Measurements from ENCODE around the gene ADAP1.
"Not testable (repeated sequence)": the region's sequence is repeated elsewhere in the genome, so short reads cannot be mapped to it uniquely, and the experiment has no call there.

The ADAP1 gene

GRCh38 chr7:910441-910861 lies 44.0 kb downstream of the ADAP1 start:
- TF ChIP-seq SUZ12 (IDR thresholded peaks at IDR 0.05; ENCODE audit: extremely low read depth, insufficient read depth, insufficient read length), result no peak
- no peak for TF ChIP-seq ZNF274 (IDR thresholded peaks at IDR 0.05; ENCODE audit: low read depth, low read length)
- TF ChIP-seq YY1 (IDR thresholded peaks at IDR 0.05; ENCODE audit: insufficient read depth, insufficient read length), result no peak
- H3K9ac ChIP-seq (ENCODE audit: insufficient read length, low read depth), result peak overlapping the region; percentile 21
- no peak overlapping the region for H3K4me3 ChIP-seq (ENCODE audit: insufficient read length, low read depth)
- DNase-seq (ENCODE audit: low read depth, low spot score), result no peak
- no peaks in the 10 kb centered on the region for H3K9me3 ChIP-seq (ENCODE audit: insufficient read depth, low read length)
- peaks cover 27% of the 10 kb centered on the region for H3K27me3 ChIP-seq (ENCODE audit: insufficient read depth, insufficient read length)
- H3K4me1 ChIP-seq (ENCODE audit: insufficient read depth, insufficient read length), result peaks cover 25% of the 10 kb centered on the region
- no peaks in the 10 kb centered on the region for H3K36me3 ChIP-seq (ENCODE audit: insufficient read depth, insufficient read length, low read length)

DNA sequence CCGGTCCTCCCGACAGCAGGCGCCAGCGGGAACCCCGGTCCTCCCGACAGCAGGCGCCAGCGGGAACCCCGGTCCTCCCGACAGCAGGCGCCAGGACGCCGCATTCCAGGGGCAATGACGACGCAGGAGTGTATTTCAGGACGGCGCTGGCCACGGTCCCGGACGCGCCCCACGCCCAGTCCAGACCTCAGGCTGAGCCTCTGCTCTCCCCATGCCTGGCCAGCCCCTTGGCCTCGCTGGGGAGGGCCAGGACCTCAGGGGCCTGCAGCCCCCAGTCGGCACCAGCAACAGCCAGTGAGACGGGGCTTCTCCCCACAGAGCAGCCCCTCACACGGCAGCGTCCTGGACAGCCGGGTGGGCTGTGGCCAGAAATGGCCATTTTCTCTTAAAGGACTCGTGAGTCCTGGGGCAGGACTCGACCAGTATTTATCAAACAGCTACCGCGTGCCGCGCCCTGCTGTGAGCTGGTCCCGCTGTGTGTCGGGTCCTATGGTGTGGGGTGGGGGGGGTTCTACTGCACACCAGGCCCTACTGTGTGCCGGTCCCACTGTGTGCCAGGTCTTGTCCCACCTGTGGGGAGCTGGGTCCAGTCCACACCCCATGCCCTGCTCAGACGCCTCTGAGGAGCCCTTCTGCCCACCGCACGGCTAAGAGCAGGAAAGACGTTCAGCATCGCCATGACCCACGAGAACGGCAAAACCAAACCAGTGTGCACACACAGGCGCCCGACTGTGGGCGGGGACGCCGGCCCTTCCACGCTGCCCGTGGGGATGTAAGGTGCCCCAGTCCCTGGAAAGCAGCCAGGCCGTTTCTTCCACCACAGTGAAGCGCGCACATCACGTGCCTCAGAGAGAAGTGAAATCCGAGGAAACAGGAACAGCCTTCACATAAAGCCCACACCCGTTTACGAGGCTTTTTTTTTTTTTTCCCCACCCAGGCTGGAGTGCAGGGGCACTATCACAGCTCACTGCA lies 44.8 kb downstream of the ADAP1 start:
- no peak for DNase-seq (ENCODE audit: low read depth, low spot score)
- Histone ChIP-seq H3K4me3 (ENCODE audit: insufficient read length, low read depth) (peak overlapping the region; percentile 26), H3K27me3 (ENCODE audit: insufficient read depth, insufficient read length) (peaks cover 35% of the 10 kb centered on the region), H3K9ac (ENCODE audit: insufficient read length, low read depth) (no peak overlapping the region), H3K36me3 (ENCODE audit: insufficient read depth, insufficient read length, low read length) (no peaks in the 10 kb centered on the region), H3K4me1 (ENCODE audit: insufficient read depth, insufficient read length) (peaks cover 22% of the 10 kb centered on the region), H3K9me3 (ENCODE audit: insufficient read depth, low read length) (no peaks in the 10 kb centered on the region)
- no peak for TF ChIP-seq SUZ12 (IDR thresholded peaks at IDR 0.05; ENCODE audit: extremely low read depth, insufficient read depth, insufficient read length)

DNA sequence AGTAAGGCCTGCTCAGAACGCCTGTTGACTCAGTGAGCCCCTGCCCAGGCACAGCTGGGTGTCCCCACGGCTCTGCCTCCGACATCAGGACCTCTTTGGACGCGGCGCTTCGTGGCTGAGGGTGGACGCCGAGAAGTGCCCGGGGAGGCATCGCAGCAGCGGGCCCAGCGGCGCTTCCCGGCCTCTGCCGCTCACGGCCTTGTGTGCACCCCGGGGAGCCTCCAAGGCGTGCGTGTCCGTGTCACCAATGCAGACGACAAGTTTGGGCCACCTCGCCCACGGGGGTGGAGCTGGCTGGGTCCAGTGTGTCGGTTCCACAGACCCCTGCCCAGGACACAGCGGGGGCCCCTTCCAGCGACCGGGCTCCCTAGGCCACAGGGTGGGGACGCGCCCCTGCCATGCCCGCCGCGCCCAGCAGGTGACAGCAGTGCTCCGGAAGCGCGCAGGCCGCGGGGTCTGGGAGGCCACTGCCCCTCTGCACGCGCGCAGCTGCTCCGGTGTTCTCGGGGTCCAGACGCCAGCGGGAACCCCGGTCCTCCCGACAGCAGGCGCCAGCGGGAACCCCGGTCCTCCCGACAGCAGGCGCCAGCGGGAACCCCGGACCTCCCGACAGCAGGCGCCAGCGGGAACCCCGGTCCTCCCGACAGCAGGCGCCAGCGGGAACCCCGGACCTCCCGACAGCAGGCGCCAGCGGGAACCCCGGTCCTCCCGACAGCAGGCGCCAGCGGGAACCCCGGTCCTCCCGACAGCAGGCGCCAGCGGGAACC lies 45.7 kb downstream of the ADAP1 start:
- H3K4me1 ChIP-seq (ENCODE audit: insufficient read depth, insufficient read length), result peaks cover 22% of the 10 kb centered on the region
- not testable (repeated sequence) for H3K36me3 ChIP-seq (ENCODE audit: insufficient read depth, insufficient read length, low read length); H3K9me3 ChIP-seq (ENCODE audit: insufficient read depth, low read length)
- DNase-seq (ENCODE audit: low read depth, low spot score), result peak; percentile 46
- H3K27me3 ChIP-seq (ENCODE audit: insufficient read depth, insufficient read length), result peaks cover 44% of the 10 kb centered on the region
- H3K4me3 ChIP-seq (ENCODE audit: insufficient read length, low read depth), result peak overlapping the region; percentile 10
- H3K9ac ChIP-seq (ENCODE audit: insufficient read length, low read depth), result peak overlapping the region; percentile 74

- DNase-seq (ENCODE audit: low read depth, low spot score), result no peak
- Histone ChIP-seq H3K4me3 (ENCODE audit: insufficient read length, low read depth) (peak overlapping the region; percentile 10), H3K9me3 (ENCODE audit: insufficient read depth, low read length) (no peaks in the 10 kb centered on the region), H3K9ac (ENCODE audit: insufficient read length, low read depth) (peak overlapping the region; percentile 74), H3K4me1 (ENCODE audit: insufficient read depth, insufficient read length) (peaks cover 22% of the 10 kb centered on the region), H3K27me3 (ENCODE audit: insufficient read depth, insufficient read length) (peaks cover 48% of the 10 kb centered on the region), H3K36me3 (ENCODE audit: insufficient read depth, insufficient read length, low read length) (no peaks in the 10 kb centered on the region)
- TF ChIP-seq SUZ12 (IDR thresholded peaks at IDR 0.05; ENCODE audit: extremely low read depth, insufficient read depth, insufficient read length) (no peak), ZNF274 (IDR thresholded peaks at IDR 0.05; ENCODE audit: low read depth, low read length) (no peak), YY1 (IDR thresholded peaks at IDR 0.05; ENCODE audit: insufficient read depth, insufficient read length) (no peak)
These were observed 46.3 kb downstream of the ADAP1 start for GRCh38 chr7:908159-908581.

DNA sequence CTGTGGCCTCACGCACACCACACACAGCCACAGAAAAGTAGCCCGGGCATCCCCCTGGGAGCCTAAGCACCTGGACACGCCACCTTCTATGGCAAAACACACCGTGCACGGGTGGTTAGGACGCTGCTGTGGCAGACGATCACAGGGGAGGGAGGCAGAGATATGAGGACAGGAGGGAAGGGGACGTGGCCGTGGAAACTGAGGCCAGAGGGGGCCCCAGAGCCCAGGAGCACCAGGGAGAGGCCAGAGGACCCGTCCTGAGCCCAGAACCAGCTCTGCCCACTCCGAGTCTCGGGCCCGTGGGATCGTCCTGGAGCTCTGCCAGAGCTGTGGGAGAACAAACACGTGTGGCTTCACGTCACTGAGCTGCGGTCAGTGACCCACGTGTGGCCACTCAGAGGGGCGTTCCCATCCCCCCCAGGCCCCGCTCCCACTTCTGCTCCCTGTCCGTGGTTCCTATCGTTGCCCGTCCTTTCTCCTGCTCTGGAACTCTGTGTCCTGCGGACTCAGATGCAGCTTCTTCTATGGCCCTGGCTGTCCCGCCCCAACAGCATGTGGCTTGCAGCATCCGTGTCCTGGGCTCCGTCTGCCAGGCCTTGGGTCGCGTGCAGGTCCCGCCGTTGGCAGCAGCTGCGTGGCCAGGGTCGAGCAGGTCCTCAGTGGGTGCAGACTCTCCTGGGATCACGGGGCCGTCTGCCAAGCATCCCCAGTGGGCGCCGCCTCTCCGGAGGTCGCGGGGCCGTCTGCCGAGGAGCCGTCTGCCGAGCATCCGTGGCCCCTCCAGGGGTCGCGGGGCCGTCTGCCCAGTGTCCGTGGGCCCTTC lies 47.1 kb downstream of the ADAP1 start:
- H3K4me3 ChIP-seq (ENCODE audit: insufficient read length, low read depth), result no peak overlapping the region
- H3K4me1 ChIP-seq (ENCODE audit: insufficient read depth, insufficient read length), result peaks cover 22% of the 10 kb centered on the region
- H3K9ac ChIP-seq (ENCODE audit: insufficient read length, low read depth), result peak overlapping the region; percentile 4
- TF ChIP-seq SUZ12 (IDR thresholded peaks at IDR 0.05; ENCODE audit: extremely low read depth, insufficient read depth, insufficient read length) (no peak), YY1 (IDR thresholded peaks at IDR 0.05; ENCODE audit: insufficient read depth, insufficient read length) (no peak), ZNF274 (IDR thresholded peaks at IDR 0.05; ENCODE audit: low read depth, low read length) (no peak)
- no peaks in the 10 kb centered on the region for H3K36me3 ChIP-seq (ENCODE audit: insufficient read depth, insufficient read length, low read length)
- no peak for DNase-seq (ENCODE audit: low read depth, low spot score)
- peaks cover 48% of the 10 kb centered on the region for H3K27me3 ChIP-seq (ENCODE audit: insufficient read depth, insufficient read length)
- no peaks in the 10 kb centered on the region for H3K9me3 ChIP-seq (ENCODE audit: insufficient read depth, low read length)

- H3K4me3 ChIP-seq (ENCODE audit: insufficient read length, low read depth), result no peak overlapping the region
- no peaks in the 10 kb centered on the region for H3K9me3 ChIP-seq (ENCODE audit: insufficient read depth, low read length)
- peaks cover 19% of the 10 kb centered on the region for H3K4me1 ChIP-seq (ENCODE audit: insufficient read depth, insufficient read length)
- no peak for DNase-seq (ENCODE audit: low read depth, low spot score)
- no peaks in the 10 kb centered on the region for H3K36me3 ChIP-seq (ENCODE audit: insufficient read depth, insufficient read length, low read length)
- peaks cover 48% of the 10 kb centered on the region for H3K27me3 ChIP-seq (ENCODE audit: insufficient read depth, insufficient read length)
- no peak overlapping the region for H3K9ac ChIP-seq (ENCODE audit: insufficient read length, low read depth)
- TF ChIP-seq ZNF274 (IDR thresholded peaks at IDR 0.05; ENCODE audit: low read depth, low read length) (no peak), SUZ12 (IDR thresholded peaks at IDR 0.05; ENCODE audit: extremely low read depth, insufficient read depth, insufficient read length) (no peak), YY1 (IDR thresholded peaks at IDR 0.05; ENCODE audit: insufficient read depth, insufficient read length) (no peak)
These were observed 47.7 kb downstream of the ADAP1 start for GRCh38 chr7:906776-907157.

All from NT2/D1 (cell line).